AG04450 (cell line): ENCODE measurements around the gene MBNL3. TPM values are rescaled to one million over a fixed set of nuclear protein-coding genes. Genes with fewer than 3 reads are reported as not detected.
"Not testable (repeated sequence)": the region's sequence is repeated elsewhere in the genome, so short reads cannot be mapped to it uniquely, and the experiment has no call there.

Experiments
- CTCF ChIA-PET: fragments of 300-600, 350-600 bp; formaldehyde crosslinking; extraction: SDS; loops from one replicate; lab custom pipeline; 2022; ENCODE audit warnings: antibody characterized with exemption, inconsistent platforms; lab: Charles Lee
- POLR2A ChIA-PET: fragments of 350-600 bp; formaldehyde crosslinking; extraction: SDS; loops from one replicate; lab custom pipeline; 2021; ENCODE audit warnings: antibody characterized with exemption, inconsistent platforms; lab: Yijun Ruan, JAX
- DNase-seq: peaks from one replicate; pipeline ENCODE4 v3.0.0-alpha.2; 2011; ENCODE audit warnings: low read depth, low spot score
- H3K27ac ChIP-seq: one replicate; pipeline ENCODE4 v1.5.1; 2012; ENCODE audit warnings: low read depth, low read length, control low read depth
- H3K27me3 ChIP-seq: one replicate; pipeline ENCODE4 v1.6.0; 2012; ENCODE audit warnings: low read length; ENCODE audit not compliant: control insufficient read depth, insufficient read depth
- H3K4me3 ChIP-seq: 2 replicates; pipeline ENCODE4 v1.5.1; 2011; ENCODE audit warnings: mild to moderate bottlenecking, low read depth, low read length, control low read depth
- H3K9me3 ChIP-seq: 2 replicates; pipeline ENCODE4 v1.5.1; 2012; ENCODE audit warnings: low read length; ENCODE audit not compliant: control insufficient read depth, insufficient read depth
- polyA plus RNA-seq: library from polyadenylated mRNA; depleted of rRNA; stranded (reverse); fragments of >200 nt; gene quantifications from 2 replicates; pipeline ENCODE4 v1.2.3, GENCODE V29; 2011
- TF ChIP-seq, protein P1 (sequence below): IDR thresholded peaks from 2 replicates; pipeline ENCODE4 v1.5.1; 2011; ENCODE audit warnings: low read depth, low read length, control low read depth, inconsistent platforms

The MBNL3 gene
- polyA plus RNA-seq, 1 experiment, result 1.1 TPM

DNA sequence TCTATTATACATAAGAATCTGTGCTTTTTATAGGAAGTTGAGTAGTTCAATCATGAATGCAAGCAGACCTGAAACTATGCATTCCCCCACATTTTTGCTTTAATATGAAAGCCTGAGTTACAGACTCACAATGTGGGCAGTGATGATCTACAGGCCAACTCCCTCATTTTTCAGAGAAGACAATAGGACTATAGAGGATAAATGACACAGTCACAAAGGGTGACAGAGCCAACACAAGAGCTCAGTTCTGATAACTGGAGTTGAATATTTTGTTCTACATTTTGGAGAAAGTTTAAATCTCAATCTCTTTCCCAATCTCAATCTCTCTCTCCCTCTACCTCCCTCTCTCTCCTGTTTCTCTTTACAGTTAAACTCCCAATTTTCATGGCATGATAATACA, 27.0 kb downstream of the MBNL3 start:
- ChIA-PET POLR2A (no interaction called here), CTCF (no interaction called here)
- H3K27ac ChIP-seq, result no peak overlapping the region
- H3K4me3 ChIP-seq, result no peak overlapping the region
- no peaks in the 10 kb centered on the region for H3K9me3 ChIP-seq
- no peaks in the 10 kb centered on the region for H3K27me3 ChIP-seq
- no peak for DNase-seq
- TF ChIP-seq, protein P1, sequence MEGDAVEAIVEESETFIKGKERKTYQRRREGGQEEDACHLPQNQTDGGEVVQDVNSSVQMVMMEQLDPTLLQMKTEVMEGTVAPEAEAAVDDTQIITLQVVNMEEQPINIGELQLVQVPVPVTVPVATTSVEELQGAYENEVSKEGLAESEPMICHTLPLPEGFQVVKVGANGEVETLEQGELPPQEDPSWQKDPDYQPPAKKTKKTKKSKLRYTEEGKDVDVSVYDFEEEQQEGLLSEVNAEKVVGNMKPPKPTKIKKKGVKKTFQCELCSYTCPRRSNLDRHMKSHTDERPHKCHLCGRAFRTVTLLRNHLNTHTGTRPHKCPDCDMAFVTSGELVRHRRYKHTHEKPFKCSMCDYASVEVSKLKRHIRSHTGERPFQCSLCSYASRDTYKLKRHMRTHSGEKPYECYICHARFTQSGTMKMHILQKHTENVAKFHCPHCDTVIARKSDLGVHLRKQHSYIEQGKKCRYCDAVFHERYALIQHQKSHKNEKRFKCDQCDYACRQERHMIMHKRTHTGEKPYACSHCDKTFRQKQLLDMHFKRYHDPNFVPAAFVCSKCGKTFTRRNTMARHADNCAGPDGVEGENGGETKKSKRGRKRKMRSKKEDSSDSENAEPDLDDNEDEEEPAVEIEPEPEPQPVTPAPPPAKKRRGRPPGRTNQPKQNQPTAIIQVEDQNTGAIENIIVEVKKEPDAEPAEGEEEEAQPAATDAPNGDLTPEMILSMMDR, result no peak

DNA sequence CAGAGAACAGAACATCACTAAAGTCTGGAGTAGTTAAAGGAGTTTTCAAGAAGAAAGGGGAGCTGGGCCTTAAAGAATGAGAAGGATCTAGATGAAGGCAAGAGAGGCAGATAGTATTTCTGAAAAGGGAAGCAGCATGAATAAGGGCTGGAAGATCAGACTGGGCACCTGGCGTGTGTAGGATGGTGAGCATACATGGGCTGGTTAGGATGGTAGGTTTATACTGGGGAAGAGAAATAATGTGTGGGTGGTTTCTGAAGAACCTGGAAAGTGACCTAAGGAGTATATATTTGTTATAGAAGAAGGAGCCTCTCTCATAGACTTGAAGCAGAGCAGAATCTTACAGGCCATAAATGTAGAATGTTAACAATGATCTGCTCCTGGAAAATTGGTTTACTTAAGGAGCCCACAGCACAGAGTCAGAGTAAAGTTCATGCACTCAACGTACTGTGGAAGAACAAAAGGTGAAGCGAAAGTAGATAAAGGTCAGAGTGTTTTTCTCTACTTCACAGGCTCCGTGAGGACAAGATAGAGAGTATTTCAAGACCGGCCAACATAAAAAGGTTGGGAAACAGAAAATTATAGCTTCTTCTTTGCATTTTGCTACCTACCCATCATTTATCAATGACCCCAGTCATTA, 35.8 kb downstream of the MBNL3 start:
- TF ChIP-seq, protein P1, result no peak
- no peaks in the 10 kb centered on the region for H3K27me3 ChIP-seq
- POLR2A ChIA-PET, result no interaction called here
- H3K4me3 ChIP-seq, result no peak overlapping the region
- no peak overlapping the region for H3K27ac ChIP-seq
- CTCF ChIA-PET, result interaction anchor here (1.3 kb wide), 1 partner anchor 161 kb away, joined by 3 read pairs; no protein-coding TSS in a partner anchor
- no peak for DNase-seq
- no peaks in the 10 kb centered on the region for H3K9me3 ChIP-seq

DNA sequence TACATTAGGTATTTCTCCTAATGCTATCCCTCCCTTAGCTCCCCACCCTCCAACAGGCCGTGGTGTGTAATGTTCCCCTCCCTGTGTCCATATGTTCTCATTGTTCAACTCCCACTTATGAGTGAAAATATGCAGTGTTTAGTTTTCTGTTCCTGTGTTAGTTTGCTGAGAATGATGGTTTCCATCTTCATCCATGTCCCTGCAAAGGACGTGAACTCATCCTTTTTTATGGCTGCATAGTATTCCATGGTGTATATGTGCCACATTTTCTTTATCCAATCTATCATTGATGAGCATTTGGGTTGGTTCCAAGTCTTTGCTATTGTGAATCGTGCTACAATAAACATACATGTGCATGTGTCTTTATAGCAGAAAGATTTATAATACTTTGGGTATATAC, 42.9 kb downstream of the MBNL3 start:
- H3K27me3 ChIP-seq, DNase-seq, H3K9me3 ChIP-seq, POLR2A ChIA-PET, CTCF ChIA-PET, H3K27ac ChIP-seq, H3K4me3 ChIP-seq: not testable (repeated sequence)

DNA sequence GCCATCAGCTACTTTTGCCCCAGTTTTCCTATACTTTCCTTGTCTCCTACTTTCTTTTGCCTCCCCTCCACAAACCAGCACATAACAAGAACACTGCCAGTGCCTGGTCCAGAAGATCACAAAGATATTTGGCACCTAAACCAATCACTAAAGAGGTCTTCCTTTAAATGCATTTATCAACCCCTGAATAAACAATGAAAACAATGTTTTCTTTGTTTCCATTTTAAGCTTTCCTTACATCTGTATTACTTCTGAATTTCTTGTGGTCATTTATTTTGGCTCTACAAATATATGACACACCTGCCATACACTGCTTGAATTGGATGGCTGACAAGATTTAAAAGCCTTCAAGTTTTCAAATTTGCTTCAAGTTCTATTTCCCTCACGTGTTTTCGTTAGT, 43.9 kb downstream of the MBNL3 start:
- no peak for DNase-seq
- POLR2A ChIA-PET, result no interaction called here
- no peak overlapping the region for H3K27ac ChIP-seq

DNA sequence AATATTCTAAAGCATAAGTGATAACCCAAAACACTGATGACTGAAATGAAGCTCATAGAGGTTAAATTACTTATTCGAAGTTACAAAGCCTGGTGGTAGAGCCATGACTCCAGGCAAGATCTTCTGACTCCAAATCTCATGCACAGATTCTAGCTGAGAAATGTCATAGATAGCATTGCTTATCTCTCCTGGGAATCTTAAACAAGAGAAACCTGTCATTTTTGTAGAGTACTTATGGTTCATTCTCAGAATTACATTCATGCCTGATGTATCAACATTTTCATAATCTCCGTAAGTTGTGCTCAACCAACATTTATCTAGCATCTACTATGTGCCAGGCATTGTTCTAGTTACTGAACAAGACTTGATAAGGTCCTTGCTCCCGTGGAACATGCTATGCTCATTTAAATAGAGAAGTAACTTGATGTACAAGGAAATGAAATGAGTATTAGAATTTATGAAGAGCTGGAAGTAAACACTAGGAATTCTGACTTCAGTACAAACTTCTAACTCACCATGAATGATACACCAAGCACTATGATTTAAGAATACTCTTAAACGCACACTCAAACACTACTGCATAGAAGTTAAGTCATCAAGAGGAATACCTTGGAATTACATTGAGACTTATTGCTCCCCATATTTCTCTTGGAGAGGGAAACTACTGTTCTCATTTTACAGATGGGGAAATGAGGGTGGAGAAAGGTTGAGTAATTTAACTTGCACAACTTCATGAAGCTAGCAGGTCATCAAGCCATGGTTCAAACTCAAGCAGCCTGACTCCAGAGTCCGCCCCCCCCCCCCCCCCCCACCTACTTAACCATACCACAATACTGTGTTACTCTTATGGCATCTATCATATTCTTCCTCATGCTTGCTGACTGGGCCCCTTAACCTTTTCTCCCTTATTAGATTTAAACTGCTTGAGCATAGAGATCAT, 45.4 kb downstream of the MBNL3 start:
- Histone ChIP-seq H3K4me3 (no peak overlapping the region), H3K9me3 (no peaks in the 10 kb centered on the region), H3K27me3 (no peaks in the 10 kb centered on the region), H3K27ac (no peak overlapping the region)
- DNase-seq, result no peak
- CTCF ChIA-PET, result no interaction called here
- POLR2A ChIA-PET, result no interaction called here
- TF ChIP-seq, protein P1, result no peak

More for the DNA sequence above, 43.9 kb downstream of the MBNL3 start:
- Histone ChIP-seq H3K9me3 (no peaks in the 10 kb centered on the region), H3K4me3 (no peak overlapping the region), H3K27me3 (no peaks in the 10 kb centered on the region)
- CTCF ChIA-PET, result no interaction called here
- TF ChIP-seq, protein P1, result no peak
